ENCODE results near the gene CDCP2. TPM values are rescaled to one million over a fixed set of nuclear protein-coding genes. Genes with fewer than 3 reads are reported as not detected.

The CDCP2 gene
- total and polyA plus RNA-seq, 2 of the 8 experiments (the other 6 are each of a cell fraction or from before 2014, with no cell fraction given) = not detected

- CTCF ChIA-PET (ENCODE audit: partially characterized antibody) = interaction anchor here (0.6 to 3.3 kb wide), 7 partner anchors 9 to 623 kb away, joined by 3 to 13 read pairs (median 5); no protein-coding TSS in a partner anchor
- DNase-seq (ENCODE audit: low read depth in 1 of 2, low spot score in 2 of 2) = no peak
- no peak overlapping the region for H2AFZ ChIP-seq (ENCODE audit: low read length)
- TF ChIP-seq TAF7 (optimal IDR thresholded peaks at IDR 0.05; ENCODE audit: borderline replicate concordance, low read depth, low read length) (no peak), SIN3A (conservative IDR thresholded peaks at IDR 0.05 in 1 of 2, IDR thresholded peaks at IDR 0.05 in 1 of 2; ENCODE audit: low read depth in 1 of 2, low read length in 2 of 2) (no peak), HDAC2 (IDR thresholded peaks at IDR 0.05; ENCODE audit: borderline replicate concordance in 1 of 2, low read depth in 2 of 2, low read length in 2 of 2) (no peak), CREB1 (IDR thresholded peaks at IDR 0.05) (no peak), SIX5 (IDR thresholded peaks at IDR 0.05; ENCODE audit: low read depth, low read length) (no peak), SP1 (IDR thresholded peaks at IDR 0.05; ENCODE audit: low read depth, low read length) (no peak), RAD21 (IDR thresholded peaks at IDR 0.05 in 1 of 2, conservative IDR thresholded peaks at IDR 0.05 in 1 of 2; ENCODE audit: low read depth in 2 of 2, low read length in 2 of 2) (no peak), RXRA (IDR thresholded peaks at IDR 0.05; ENCODE audit: insufficient read depth, low read depth, low read length) (no peak), POLR2A (IDR thresholded peaks at IDR 0.05; ENCODE audit: control extremely low read depth in 1 of 2, low read depth in 2 of 2, low read length in 2 of 2) (no peak), E2F6 (IDR thresholded peaks at IDR 0.05) (no peak)
These were observed 20.1 kb upstream of the CDCP2 start for GRCh38 chr1:54172614-54173599.

More at GRCh38 chr1:54172614-54173599, 20.1 kb upstream of the CDCP2 start:
- Histone ChIP-seq H2BK20ac (ENCODE audit: low read length) (no peak overlapping the region), H2BK15ac (ENCODE audit: low read length) (no peak overlapping the region), H3K9ac (replicated peaks in 1 of 4; ENCODE audit: extremely low read depth in 1 of 4, low read depth in 3 of 4, low read length in 3 of 4) (no peak overlapping the region), H3K23me2 (ENCODE audit: low read depth, low read length) (no peaks in the 10 kb centered on the region), H3K4me1 (replicated peaks in 1 of 4; ENCODE audit: control insufficient read depth in 3 of 4, insufficient read depth in 4 of 4, low read length in 3 of 4) (peaks cover 0 to 7% (median 0%) of the 10 kb centered on the region in 4 experiments; a peak in 1 of 7 replicates), H3K79me2 (ENCODE audit: control insufficient read depth in 1 of 2, insufficient read depth in 2 of 2, low read length in 2 of 2) (no peaks in the 10 kb centered on the region), H3K4me3 (ENCODE audit: extremely low read depth in 1 of 4, insufficient read depth in 2 of 4, low read depth in 3 of 4, low read length in 4 of 4) (no peak overlapping the region), H3K23ac (ENCODE audit: insufficient read length) (no peak overlapping the region), H3K9me3 (ENCODE audit: insufficient read depth in 2 of 2, low read depth in 1 of 2, low read length in 1 of 2) (no peaks in the 10 kb centered on the region), H3K18ac (ENCODE audit: extremely low read depth, low read length) (no peak overlapping the region), H2AK5ac (ENCODE audit: low read depth, low read length) (no peak overlapping the region), H2BK12ac (ENCODE audit: low read depth, low read length) (no peak overlapping the region), H3K4me2 (ENCODE audit: insufficient read depth in 1 of 2, low read depth in 2 of 2, low read length in 2 of 2) (no peak overlapping the region), H4K5ac (ENCODE audit: insufficient read length, low read depth, low read length) (no peak overlapping the region), H3K79me1 (ENCODE audit: low read depth, low read length) (no peaks in the 10 kb centered on the region), H3K14ac (ENCODE audit: insufficient read length) (no peak overlapping the region), H3K4ac (replicated peaks; ENCODE audit: insufficient read length, low read depth, low read length) (no peak overlapping the region), H3K56ac (replicated peaks; ENCODE audit: insufficient read length, low read depth, low read length) (no peak overlapping the region), H2BK5ac (ENCODE audit: low read depth, low read length) (no peak overlapping the region), H4K20me1 (replicated peaks in 1 of 2; ENCODE audit: control insufficient read depth in 1 of 2, insufficient read depth in 2 of 2, low read length in 2 of 2) (peaks cover 0 to 3% of the 10 kb centered on the region in 2 experiments), H3K27ac (ENCODE audit: low read depth, low read length) (no peak overlapping the region), H3K27me3 (replicated peaks in 1 of 4; ENCODE audit: control insufficient read depth in 3 of 4, extremely low read depth in 1 of 4, insufficient read depth in 3 of 4, low read length in 3 of 4) (no peaks in the 10 kb centered on the region), H4K91ac (replicated peaks; ENCODE audit: insufficient read length, low read length) (no peak overlapping the region), H2BK120ac (replicated peaks; ENCODE audit: low read depth, low read length) (no peak overlapping the region), H4K8ac (ENCODE audit: extremely low read depth, insufficient read depth, low read length) (no peak overlapping the region), H3K36me3 (ENCODE audit: control insufficient read depth in 2 of 4, insufficient read depth in 4 of 4, low read length in 3 of 4) (no peaks in the 10 kb centered on the region)
- FAIRE-seq = no peak
- POLR2A ChIA-PET (ENCODE audit: partially characterized antibody) = interaction anchor here (1.3 to 1.4 kb wide), 3 partner anchors 8 to 38 kb away, joined by 3 read pairs; no protein-coding TSS in a partner anchor
- 95% methylated on average over 10 of the region's 10 CpGs; no CpG with 5 or more reads in 1 of the 2 experiments for WGBS, 2 experiments (ENCODE audit: extremely low coverage in 1 of 2, insufficient coverage in 1 of 2, insufficient read length in 1 of 2, insufficient replicate concordance in 2 of 2, low coverage in 1 of 2, low lambda C conversion rate in 2 of 2, missing lambda C conversion rate in 1 of 2)

Measured in H1 (cell line).